IMR-90 (cell line): ENCODE data around the gene HSFX4. TPM values are rescaled to one million over a fixed set of nuclear protein-coding genes. Genes with fewer than 3 reads are reported as not detected.
"Not testable (repeated sequence)": the region's sequence is repeated elsewhere in the genome, so short reads cannot be mapped to it uniquely, and the experiment has no call there.

ENCODE experiments used
- ATAC-seq: fragments of 200-7000 bp; cut with Tn5 transposase; 2 replicates; pipeline ENCODE4 v1.9.1; 2020; ENCODE audit warnings: low read depth, mild to moderate bottlenecking, moderate library complexity
- BruUV-seq: library from RNA; stranded (reverse); fragments of 400-500 nt; replicated peaks from 2 replicates; lab custom pipeline; 2021; lab: Mats Ljungman, UMichigan
- CTCF ChIA-PET: fragments of 300-600 bp; formaldehyde crosslinking; extraction: SDS; loops from one replicate; lab custom pipeline; 2021; ENCODE audit warnings: antibody characterized with exemption; lab: Yijun Ruan, JAX
- POLR2A ChIA-PET: fragments of 300-600 bp; sonication (Branson Sonifier 250); formaldehyde crosslinking; loops from one replicate; lab custom pipeline; 2022; ENCODE audit warnings: antibody characterized with exemption; ENCODE audit not compliant: unreplicated experiment; lab: Charles Lee
- DNase-seq: peaks from one replicate; pipeline ENCODE4 v3.0.0; 2013
- H2AFZ ChIP-seq: replicated peaks from 2 replicates; pipeline ENCODE3; 2013; ENCODE audit warnings: low read length, mild to moderate bottlenecking; ENCODE audit not compliant: poor library complexity
- H2AK5ac ChIP-seq: 2 replicates; pipeline ENCODE4 v1.6.1; 2013; ENCODE audit warnings: low read depth, low read length, inconsistent platforms
- H2AK9ac ChIP-seq: replicated peaks from 2 replicates; pipeline ENCODE3; 2013; ENCODE audit warnings: mild to moderate bottlenecking, low read depth, low read length, moderate library complexity; ENCODE audit not compliant: poor library complexity
- H2BK120ac ChIP-seq: 2 replicates; pipeline ENCODE4 v1.6.1; 2013; ENCODE audit warnings: low read depth, low read length, inconsistent platforms
- H2BK15ac ChIP-seq: 3 replicates; pipeline ENCODE4 v1.6.1; 2013; ENCODE audit warnings: low read depth, low read length, inconsistent platforms
- H2BK20ac ChIP-seq: 2 replicates; pipeline ENCODE4 v1.6.1; 2013; ENCODE audit warnings: low read depth, mild to moderate bottlenecking, inconsistent platforms, low read length, moderate library complexity
- H2BK5ac ChIP-seq: 2 replicates; pipeline ENCODE4 v1.6.1; 2013; ENCODE audit warnings: mild to moderate bottlenecking, low read depth, low read length, inconsistent platforms; ENCODE audit not compliant: poor library complexity, severe bottlenecking
- H3K14ac ChIP-seq: replicated peaks from 2 replicates; pipeline ENCODE4 v1.6.1; 2013; ENCODE audit warnings: low read depth, low read length, inconsistent platforms
- H3K18ac ChIP-seq: 2 replicates; pipeline ENCODE4 v1.6.1; 2013; ENCODE audit warnings: low read depth, low read length, control low read depth
- H3K23ac ChIP-seq: 2 replicates; pipeline ENCODE4 v1.6.1; 2013; ENCODE audit warnings: low read depth, low read length, inconsistent platforms
- H3K27ac ChIP-seq: 2 replicates; pipeline ENCODE4 v1.5.1; 2013; ENCODE audit warnings: mild to moderate bottlenecking, control low read depth, low read length; ENCODE audit not compliant: insufficient read depth
- H3K27me3 ChIP-seq: 2 replicates; pipeline ENCODE4 v1.6.1; 2013; ENCODE audit warnings: low read length; ENCODE audit not compliant: control insufficient read depth, insufficient read depth
- H3K36me3 ChIP-seq: 2 replicates; pipeline ENCODE4 v1.6.1; 2013; ENCODE audit warnings: low read length, mixed read lengths; ENCODE audit not compliant: control insufficient read depth, insufficient read depth
- H3K4ac ChIP-seq: 2 replicates; pipeline ENCODE4 v1.6.1; 2013; ENCODE audit warnings: low read depth, low read length, inconsistent platforms
- H3K4me1 ChIP-seq: 2 replicates; pipeline ENCODE4 v1.6.1; 2013; ENCODE audit warnings: low read length, mixed read lengths; ENCODE audit not compliant: control insufficient read depth, insufficient read depth
- H3K4me2 ChIP-seq: 2 replicates; pipeline ENCODE4 v1.6.1; 2013; ENCODE audit warnings: low read depth, mild to moderate bottlenecking, control low read depth, low read length, moderate library complexity
- H3K4me3 ChIP-seq: 2 replicates; pipeline ENCODE4 v1.5.1; 2013; ENCODE audit warnings: low read depth, mild to moderate bottlenecking, control low read depth, low read length, moderate library complexity; ENCODE audit not compliant: insufficient read depth
- H3K56ac ChIP-seq: 2 replicates; pipeline ENCODE4 v1.6.1; 2013; ENCODE audit warnings: low read length, inconsistent platforms; ENCODE audit not compliant: insufficient read depth; ENCODE audit errors: extremely low read depth
- H3K79me1 ChIP-seq, 2 experiments: 2 replicates each; pipeline ENCODE4 v1.6.1; 2013; ENCODE audit warnings: low read length in 2 of 2, inconsistent platforms in 1 of 2, low read depth in 1 of 2
- H3K9ac ChIP-seq: 2 replicates; pipeline ENCODE4 v1.6.1; 2013; ENCODE audit warnings: low read depth, low read length, control low read depth
- H3K9me1 ChIP-seq: 2 replicates; pipeline ENCODE4 v1.6.1; 2013; ENCODE audit warnings: low read length, inconsistent platforms; ENCODE audit not compliant: insufficient read depth
- H3K9me3 ChIP-seq: 2 replicates; pipeline ENCODE4 v1.6.1; 2013; ENCODE audit warnings: low read length; ENCODE audit not compliant: control insufficient read depth, insufficient read depth
- H4K20me1 ChIP-seq: 2 replicates; pipeline ENCODE4 v1.6.1; 2013; ENCODE audit warnings: low read length, inconsistent platforms; ENCODE audit not compliant: insufficient read depth
- H4K5ac ChIP-seq: 2 replicates; pipeline ENCODE4 v1.6.1; 2013; ENCODE audit warnings: mild to moderate bottlenecking, low read depth, low read length, control low read depth
- H4K8ac ChIP-seq, 2 experiments: 2 replicates each; pipeline ENCODE4 v1.6.1; 2013; ENCODE audit warnings: low read depth in 2 of 2, low read length in 2 of 2, control low read depth in 1 of 2, inconsistent platforms in 1 of 2
- H4K91ac ChIP-seq: 2 replicates; pipeline ENCODE4 v1.6.1; 2013; ENCODE audit warnings: low read depth, low read length, inconsistent platforms; ENCODE audit not compliant: insufficient read depth
- CTCF ChIP-seq: conservative IDR thresholded peaks from 2 replicates; pipeline ENCODE4 v1.5.1; 2012; ENCODE audit warnings: mild to moderate bottlenecking, low read depth, low read length, improper control_type of control experiment
- NFE2L2 ChIP-seq: fragments of 150-350 bp; IDR thresholded peaks from 2 replicates; pipeline ENCODE4 v1.6.1; 2016; ENCODE audit warnings: low read depth, mild to moderate bottlenecking, low read length
- WGBS, 2 experiments: methylation state at CpG; one replicate each; pipeline versions ENCODE4 v1.1.5 to v1.1.7; 2013; ENCODE audit warnings: missing lambda C conversion rate in 2 of 2; ENCODE audit not compliant: insufficient read length in 1 of 2; ENCODE audit errors: extremely low coverage in 2 of 2; 5-methylcytosine and 5-hydroxymethylcytosine counted together
- dilution Hi-C: fragments of 300-500 bp; cut with HindIII; formaldehyde crosslinking; loops from one replicate; pipeline ENCODE4 v1.14.3; 2018; ENCODE audit warnings: low sequenced_read_pairs; ENCODE audit not compliant: unreplicated experiment
- in situ Hi-C: fragments of 300-500 bp; cut with MboI; formaldehyde crosslinking; loops from 3 replicates; pipeline ENCODE4 v1.14.3; 2019; ENCODE audit warnings: low sequenced_read_pairs, inconsistent platforms, mixed read lengths
- intact Hi-C: fragments of 100-400 bp; cut with micrococcal nuclease; formaldehyde crosslinking; loops from 2 replicates; pipeline ENCODE4 v1.10.0; 2022
- polyA plus RNA-seq, 3 experiments: library from polyadenylated mRNA; depleted of rRNA; stranded (reverse); fragments of >200 nt; gene quantifications; 2 replicates each; pipeline ENCODE4 v1.2.3, GENCODE V29; 2012; ENCODE audit warnings: low replicate concordance in 1 of 3
- total RNA-seq: library from RNA; depleted of rRNA; stranded (reverse); fragments of >200 nt; gene quantifications from 2 replicates; pipeline ENCODE4 v1.2.3, GENCODE V29; 2012

Gene HSFX4
- total and polyA plus RNA-seq, 2 of the 4 experiments (the other 2 are of a cell fraction), result not detected

GRCh38 chrX:149881081-149881711 lies 48.2 kb upstream of the HSFX4 start, which contains the start of gene MAGEA8:
Gene MAGEA8 (plus strand): TSS chrX:149881183. CDS start chrX:149884273, 3,090 bp downstream.
- no peak within 1 kb of the TSS for H4K5ac ChIP-seq
- H2BK15ac ChIP-seq, result no peak within 1 kb of the TSS
- H3K18ac ChIP-seq, result no peak within 1 kb of the TSS
- no peaks in the 10 kb centered on the region for H4K20me1 ChIP-seq
- no peak within 1 kb of the TSS for H3K27ac ChIP-seq
- no peak within 1 kb of the TSS for H3K23ac ChIP-seq
- no peaks in the 10 kb centered on the region for H3K4me1 ChIP-seq
- no peaks in the 10 kb centered on the region for H3K79me1 ChIP-seq
- no peak within 1 kb of the TSS for H3K9ac ChIP-seq
- no peaks in the 10 kb centered on the region for H3K9me1 ChIP-seq
- intact Hi-C loops (no loop called here), dilution Hi-C loops (no loop called here), in situ Hi-C loops (no loop called here)
- no peak within 1 kb of the TSS for H2AK5ac ChIP-seq
- H4K8ac ChIP-seq, result no peak within 1 kb of the TSS
- no peak within 1 kb of the TSS for H3K56ac ChIP-seq
- TF ChIP-seq CTCF (0 out of 2 replicates have a peak, but pooled peaks have one; percentile 3), NFE2L2 (no peak)
- CTCF ChIA-PET, result no interaction called here
- no peaks in the 10 kb centered on the region for H3K36me3 ChIP-seq
- H2AK9ac ChIP-seq, result no peak within 1 kb of the TSS
- no peaks in the 10 kb centered on the region for H3K27me3 ChIP-seq
- H3K9me3 ChIP-seq, result no peaks in the 10 kb centered on the region
- H3K4me3 ChIP-seq, result no peak within 1 kb of the TSS
- H2BK5ac ChIP-seq, result no peak within 1 kb of the TSS
- no TSS peak for BruUV-seq
- DNase-seq, result no peak
- H2BK20ac ChIP-seq, result no peak within 1 kb of the TSS
- no peak within 1 kb of the TSS for H3K14ac ChIP-seq
- 100% methylated on average over 1 of the region's 33 CpGs; no CpG with 5 or more reads in 1 of the 2 experiments for WGBS, 2 experiments
- no peak within 1 kb of the TSS for H2AFZ ChIP-seq
- no peak within 1 kb of the TSS for H3K4me2 ChIP-seq
- no peak within 1 kb of the TSS for H4K91ac ChIP-seq
- POLR2A ChIA-PET, result no interaction called here
- H3K4ac ChIP-seq, result no peak within 1 kb of the TSS
- no peak for ATAC-seq
- no peak within 1 kb of the TSS for H2BK120ac ChIP-seq

GRCh38 chrX:149890828-149891227 lies 38.5 kb upstream of the HSFX4 start:
- H3K23ac ChIP-seq, in situ Hi-C loops, dilution Hi-C loops, H4K8ac ChIP-seq, H3K27ac ChIP-seq, H2AK9ac ChIP-seq, H3K4me2 ChIP-seq, H3K9me3 ChIP-seq, H2BK15ac ChIP-seq, H4K20me1 ChIP-seq, BruUV-seq, CTCF ChIA-PET, intact Hi-C loops, H3K9ac ChIP-seq, POLR2A ChIA-PET, H2BK120ac ChIP-seq, H4K91ac ChIP-seq, H3K4me3 ChIP-seq, H3K9me1 ChIP-seq, H3K18ac ChIP-seq, DNase-seq, H3K36me3 ChIP-seq, H2AFZ ChIP-seq, H4K5ac ChIP-seq, H3K4ac ChIP-seq, H2AK5ac ChIP-seq, H3K56ac ChIP-seq, ATAC-seq, H3K14ac ChIP-seq, H2BK5ac ChIP-seq, H2BK20ac ChIP-seq, H3K27me3 ChIP-seq, H3K4me1 ChIP-seq, H3K79me1 ChIP-seq: not testable (repeated sequence)
- no CpG with 5 or more reads among the region's 2 CpGs for WGBS, 2 experiments
